DND-41 (cell line): Measurements from ENCODE around the gene ID3.
A peak's percentile ranks its signal among the peaks of the same experiment; 100 is the strongest.

Experiments
- ATAC-seq: fragments of 200-7000 bp; cut with Tn5 transposase; 3 replicates; pipeline ENCODE4 v1.9.1; 2021; ENCODE audit warnings: low read depth; ENCODE audit not compliant: insufficient read depth
- DNase-seq: peaks from one replicate; pipeline ENCODE4 v3.0.0-alpha.2; 2020
- H2AFZ ChIP-seq: 2 replicates; pipeline ENCODE4 v1.6.0; 2012; ENCODE audit warnings: low read depth, low read length
- H3K27ac ChIP-seq: 2 replicates; pipeline ENCODE4 v1.5.1; 2012; ENCODE audit warnings: low read length, inconsistent platforms
- H3K27me3 ChIP-seq: fragments of 200-600 bp; sonication (generic); 2 replicates; pipeline ENCODE4 v1.6.0; 2012; ENCODE audit warnings: low read length, mild to moderate bottlenecking, inconsistent platforms; ENCODE audit not compliant: insufficient read depth, poor library complexity
- H3K36me3 ChIP-seq: 2 replicates; pipeline ENCODE4 v1.5.1; 2012; ENCODE audit warnings: low read length, inconsistent platforms; ENCODE audit not compliant: insufficient read depth
- H3K4me1 ChIP-seq: 2 replicates; pipeline ENCODE4 v1.5.1; 2012; ENCODE audit warnings: mild to moderate bottlenecking, low read length; ENCODE audit not compliant: insufficient read depth
- H3K4me2 ChIP-seq: 2 replicates; pipeline ENCODE4 v1.6.0; 2012; ENCODE audit warnings: mild to moderate bottlenecking, moderate library complexity, low read length, inconsistent platforms; ENCODE audit not compliant: insufficient read depth
- H3K4me3 ChIP-seq, 2 experiments: fragments of 200-600 bp in 1 of 2; shearing (Covaris generic) in 1 of 2; 2 replicates each; pipeline ENCODE4 v1.5.1; 2012 to 2016; ENCODE audit warnings: inconsistent platforms in 2 of 2, low read length in 2 of 2, mild to moderate bottlenecking in 2 of 2, low read depth in 1 of 2, moderate library complexity in 1 of 2
- H3K79me2 ChIP-seq: 2 replicates; pipeline ENCODE4 v1.6.0; 2012; ENCODE audit warnings: low read length, inconsistent platforms; ENCODE audit not compliant: insufficient read depth
- H3K9ac ChIP-seq: 2 replicates; pipeline ENCODE4 v1.6.0; 2012; ENCODE audit warnings: low read depth, mild to moderate bottlenecking, inconsistent platforms, low read length, moderate library complexity
- H3K9me3 ChIP-seq: 2 replicates; pipeline ENCODE4 v1.5.1; 2012; ENCODE audit warnings: low read length, moderate library complexity, mild to moderate bottlenecking, inconsistent platforms; ENCODE audit not compliant: insufficient read depth, severe bottlenecking
- H4K20me1 ChIP-seq: 2 replicates; pipeline ENCODE4 v1.6.0; 2012; ENCODE audit warnings: low read length; ENCODE audit not compliant: insufficient read depth
- EZH2 ChIP-seq: IDR thresholded peaks from 3 replicates; pipeline ENCODE4 v1.6.1; 2012; ENCODE audit warnings: borderline replicate concordance, low read depth, mild to moderate bottlenecking, moderate library complexity, low read length, inconsistent platforms; ENCODE audit not compliant: severe bottlenecking
- TF ChIP-seq, protein P1 (sequence below): IDR thresholded peaks from 2 replicates; pipeline ENCODE4 v1.5.1; 2012; ENCODE audit warnings: borderline replicate concordance, low read length, moderate library complexity, mild to moderate bottlenecking; ENCODE audit not compliant: poor library complexity, severe bottlenecking; ENCODE audit errors: extremely low read depth

Gene ID3

DNA sequence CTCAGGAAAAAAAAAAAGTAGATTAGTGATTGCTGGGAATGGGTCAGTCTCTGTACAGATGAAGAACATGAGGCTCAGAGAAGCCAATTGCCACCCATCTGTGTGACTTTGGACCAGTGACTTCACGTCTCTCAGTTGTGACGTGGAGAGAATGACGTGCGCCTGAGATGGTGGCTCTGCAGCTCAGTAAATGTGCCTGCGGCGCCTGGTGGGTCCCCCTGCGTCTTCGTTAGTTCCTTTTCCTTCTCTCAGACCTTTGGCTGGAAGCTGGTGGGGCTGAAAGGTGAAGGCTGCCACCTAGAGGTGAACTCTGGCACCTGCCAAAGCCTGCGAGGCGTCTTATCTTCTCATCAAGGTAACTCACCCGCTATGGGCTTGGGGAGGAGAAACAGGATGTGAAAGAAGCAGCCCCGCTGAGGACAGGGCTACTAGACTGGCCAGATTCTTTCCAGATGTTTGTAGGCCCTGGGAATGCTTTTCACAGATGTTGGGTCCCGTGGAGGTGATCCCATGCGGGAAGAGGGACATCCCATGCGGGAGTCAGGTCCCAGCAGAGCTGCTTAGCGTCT lies 19.5 kb downstream of the ID3 start:
- Histone ChIP-seq H3K27ac (peak overlapping the region; percentile 33; the same call in 1 of the 2 replicates), H3K27me3 (no peaks in the 10 kb centered on the region), H3K79me2 (no peaks in the 10 kb centered on the region), H4K20me1 (no peaks in the 10 kb centered on the region), H3K9me3 (no peaks in the 10 kb centered on the region), H3K36me3 (no peaks in the 10 kb centered on the region), H2AFZ (peak overlapping the region; percentile 73), H3K4me2 (peak overlapping the region; percentile 58), H3K4me1 (peaks cover 19% of the 10 kb centered on the region), H3K4me3 (peak overlapping the region in 1 of 2 experiments; percentile 38; a peak in 2 of 4 replicates), H3K9ac (peak overlapping the region; percentile 22; the same call in 1 of the 2 replicates)
- TF ChIP-seq, protein P1, sequence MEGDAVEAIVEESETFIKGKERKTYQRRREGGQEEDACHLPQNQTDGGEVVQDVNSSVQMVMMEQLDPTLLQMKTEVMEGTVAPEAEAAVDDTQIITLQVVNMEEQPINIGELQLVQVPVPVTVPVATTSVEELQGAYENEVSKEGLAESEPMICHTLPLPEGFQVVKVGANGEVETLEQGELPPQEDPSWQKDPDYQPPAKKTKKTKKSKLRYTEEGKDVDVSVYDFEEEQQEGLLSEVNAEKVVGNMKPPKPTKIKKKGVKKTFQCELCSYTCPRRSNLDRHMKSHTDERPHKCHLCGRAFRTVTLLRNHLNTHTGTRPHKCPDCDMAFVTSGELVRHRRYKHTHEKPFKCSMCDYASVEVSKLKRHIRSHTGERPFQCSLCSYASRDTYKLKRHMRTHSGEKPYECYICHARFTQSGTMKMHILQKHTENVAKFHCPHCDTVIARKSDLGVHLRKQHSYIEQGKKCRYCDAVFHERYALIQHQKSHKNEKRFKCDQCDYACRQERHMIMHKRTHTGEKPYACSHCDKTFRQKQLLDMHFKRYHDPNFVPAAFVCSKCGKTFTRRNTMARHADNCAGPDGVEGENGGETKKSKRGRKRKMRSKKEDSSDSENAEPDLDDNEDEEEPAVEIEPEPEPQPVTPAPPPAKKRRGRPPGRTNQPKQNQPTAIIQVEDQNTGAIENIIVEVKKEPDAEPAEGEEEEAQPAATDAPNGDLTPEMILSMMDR, result peak; percentile 99
- no peak for TF ChIP-seq EZH2
- ATAC-seq (peak; percentile 96), DNase-seq (peak; percentile 96)

DNA sequence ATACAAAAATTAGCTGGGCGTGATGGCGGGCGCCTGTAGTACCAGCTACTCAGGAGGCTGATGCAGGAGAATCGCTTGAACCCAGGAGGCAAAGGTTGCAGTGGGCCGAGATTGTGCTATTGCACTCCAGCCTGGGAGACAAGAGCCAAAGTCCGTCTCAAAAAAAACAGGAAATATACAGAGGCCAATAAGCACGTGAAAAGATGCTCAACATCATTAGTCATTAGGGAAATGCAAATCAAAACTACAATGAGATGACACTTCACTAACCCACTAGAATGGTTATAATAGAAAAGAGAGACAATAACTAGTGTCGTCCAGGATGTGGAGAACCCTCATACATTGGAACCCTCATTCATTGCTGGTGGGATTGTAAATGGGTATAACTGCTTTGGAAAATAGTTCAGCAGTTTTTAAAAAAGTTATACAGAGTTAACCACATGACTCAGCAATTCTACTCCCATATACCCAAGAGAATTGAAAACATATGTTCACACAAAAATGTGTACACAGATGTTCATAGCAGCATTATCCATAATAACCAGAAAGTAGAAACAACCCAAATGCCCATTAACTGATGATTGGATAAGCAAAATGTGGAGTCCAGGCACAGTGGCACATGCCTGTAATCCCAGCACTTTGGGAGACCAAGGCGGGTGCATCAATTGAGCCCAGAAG lies 21.9 kb downstream of the ID3 start:
- H3K9me3 ChIP-seq, result no peaks in the 10 kb centered on the region
- no peaks in the 10 kb centered on the region for H4K20me1 ChIP-seq
- H3K4me3 ChIP-seq, result no peak overlapping the region
- peaks cover 20% of the 10 kb centered on the region for H3K4me1 ChIP-seq
- H3K4me2 ChIP-seq, result no peak overlapping the region
- H3K27ac ChIP-seq, result no peak overlapping the region
- no peaks in the 10 kb centered on the region for H3K27me3 ChIP-seq
- H3K79me2 ChIP-seq, result no peaks in the 10 kb centered on the region
- DNase-seq (no peak), ATAC-seq (no peak)
- no peak overlapping the region for H2AFZ ChIP-seq
- H3K36me3 ChIP-seq, result no peaks in the 10 kb centered on the region
- H3K9ac ChIP-seq, result no peak overlapping the region
- TF ChIP-seq, protein P1, result no peak
- TF ChIP-seq EZH2, result no peak

DNA sequence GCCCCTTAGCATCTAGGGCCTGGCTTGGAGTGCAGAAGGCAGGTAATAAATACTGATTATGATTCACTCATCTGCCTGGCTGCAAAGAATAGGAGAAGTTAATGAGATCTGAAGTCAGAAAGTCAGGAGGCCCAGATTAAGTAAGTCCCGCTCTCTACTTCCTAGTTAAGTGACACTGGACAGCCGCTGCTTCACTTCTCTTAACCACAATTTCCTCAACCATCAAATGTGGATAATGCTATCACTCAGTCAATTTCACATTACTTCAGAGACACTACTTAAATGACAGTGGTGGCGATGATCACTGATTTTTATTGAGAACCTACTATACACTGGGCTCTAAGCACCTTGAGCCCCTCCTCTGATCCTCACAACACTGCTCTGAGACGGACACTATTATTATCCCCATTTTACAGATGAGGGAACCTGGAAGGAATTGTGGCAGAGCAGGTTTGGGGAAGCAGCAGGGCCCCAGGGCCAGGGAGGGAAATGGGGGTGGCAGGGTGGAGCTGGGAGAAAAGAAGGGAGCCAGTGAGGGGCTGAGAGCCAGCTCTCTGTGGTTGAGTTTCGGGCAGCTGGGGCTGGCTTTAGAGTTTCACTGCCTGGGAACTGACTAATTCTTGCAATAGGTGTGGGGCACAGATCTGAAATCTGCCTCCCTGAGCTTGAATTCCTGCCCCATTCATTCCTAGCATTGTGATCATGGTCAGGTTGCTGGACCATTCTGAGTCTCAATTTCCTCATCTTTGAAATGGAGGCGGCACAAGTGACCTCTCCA lies 25.9 kb downstream of the ID3 start:
- TF ChIP-seq, protein P1, result no peak
- no peak for TF ChIP-seq EZH2
- DNase-seq (no peak), ATAC-seq (no peak)
- Histone ChIP-seq H3K9ac (no peak overlapping the region), H4K20me1 (peaks cover 9% of the 10 kb centered on the region), H2AFZ (no peak overlapping the region), H3K9me3 (no peaks in the 10 kb centered on the region), H3K4me3 (no peak overlapping the region), H3K36me3 (peaks cover 13% of the 10 kb centered on the region; the same call in 1 of the 2 replicates), H3K4me1 (peaks cover 33% of the 10 kb centered on the region), H3K27ac (no peak overlapping the region), H3K79me2 (peaks cover 29% of the 10 kb centered on the region), H3K4me2 (no peak overlapping the region), H3K27me3 (no peaks in the 10 kb centered on the region)
